Spinal cord (tissue), 10 donors: ENCODE data around the gene MYO5B. TPM values are rescaled to one million over a fixed set of nuclear protein-coding genes. Genes with fewer than 3 reads are reported as not detected.

Source experiments
- DNase-seq, 6 donors: peaks; one replicate each; pipeline versions ENCODE4 v3.0.0 to v3.0.0-alpha.2; 2013 to 2015; ENCODE audit warnings: low spot score in 6 of 6, low read depth in 4 of 6
- H3K27ac ChIP-seq: one replicate; pipeline ENCODE4 v1.5.1; 2013; ENCODE audit warnings: low read depth, low read length, control low read depth
- H3K27me3 ChIP-seq: one replicate; pipeline ENCODE4 v1.6.1; 2013; ENCODE audit warnings: low read length; ENCODE audit not compliant: control insufficient read depth, insufficient read depth
- H3K36me3 ChIP-seq: one replicate; pipeline ENCODE4 v1.6.1; 2013; ENCODE audit warnings: low read length; ENCODE audit not compliant: control insufficient read depth, insufficient read depth
- H3K4me1 ChIP-seq: one replicate; pipeline ENCODE4 v1.6.1; 2013; ENCODE audit warnings: low read length; ENCODE audit not compliant: control insufficient read depth, insufficient read depth
- H3K4me3 ChIP-seq: one replicate; pipeline ENCODE4 v1.5.1; 2013; ENCODE audit warnings: low read depth, low read length, control low read depth
- H3K9me3 ChIP-seq: one replicate; pipeline ENCODE4 v1.6.1; 2013; ENCODE audit warnings: low read length; ENCODE audit not compliant: control insufficient read depth, insufficient read depth
- WGBS: methylation state at CpG from one replicate; pipeline ENCODE4 v1.1.5; 2013; ENCODE audit warnings: missing lambda C conversion rate; ENCODE audit not compliant: insufficient coverage; 5-methylcytosine and 5-hydroxymethylcytosine counted together
- polyA plus RNA-seq, 2 donors: library from polyadenylated mRNA; unstranded; fragments of 120-200 nt; gene quantifications; one replicate each; pipeline ENCODE4 v1.2.1, GENCODE V29; 2013; ENCODE audit not compliant: insufficient read length in 2 of 2
- total RNA-seq, 2 donors: library from RNA; depleted of rRNA in 1 of 2; stranded (reverse); fragments of 120-200 nt in 1 of 2; fragments of >200 nt in 1 of 2; gene quantifications; one replicate each; pipeline versions ENCODE4 v1.2.3 to v1.2.4, GENCODE V29; 2013 to 2014
- donor health status: healthy.

Gene MYO5B
- total and polyA plus RNA-seq, 4 donors: 2.6 to 8.0 (median 4.5) TPM

DNA sequence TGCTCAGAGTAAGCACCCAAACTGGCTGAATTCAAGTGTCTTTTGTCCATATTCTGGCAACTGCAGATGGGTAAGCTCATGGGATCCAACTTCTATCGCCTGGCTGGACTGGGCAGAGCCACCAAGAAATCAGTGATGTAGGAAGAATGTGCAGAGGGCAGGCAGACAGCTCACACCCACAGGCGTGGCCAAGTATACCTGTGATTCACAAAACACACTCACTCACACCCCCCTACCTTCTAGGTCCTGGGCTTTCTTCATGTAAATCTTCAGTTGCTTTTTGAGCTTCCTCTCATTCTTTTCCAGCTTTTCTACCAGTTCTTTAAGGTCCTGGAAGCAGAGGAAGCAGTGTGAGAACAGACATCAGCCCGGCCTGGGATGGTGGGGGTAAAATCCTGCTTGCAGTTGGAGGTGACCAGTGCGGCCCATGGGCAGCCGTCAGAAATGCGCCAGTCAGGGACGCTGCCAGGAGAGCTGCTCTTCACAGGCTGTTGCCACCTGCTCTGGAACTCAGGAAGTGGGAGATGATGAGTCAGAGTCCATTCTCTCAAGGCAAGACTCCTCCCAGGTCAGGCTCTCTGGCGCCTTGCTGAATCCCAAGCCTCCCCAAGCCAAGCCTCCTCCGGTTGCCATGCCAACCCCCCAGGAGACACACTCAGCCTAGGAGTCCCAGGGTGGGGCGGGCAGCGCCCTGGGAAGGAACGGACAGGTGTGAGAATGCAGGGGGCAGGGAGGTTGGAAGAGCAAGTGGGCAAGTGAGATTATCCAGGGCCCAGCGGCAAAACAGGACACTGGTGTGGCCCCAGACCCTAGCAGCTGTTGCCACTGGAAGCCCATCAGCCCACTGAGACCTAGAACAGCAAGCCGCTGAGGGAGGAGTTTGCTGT lies 345.4 kb downstream of the MYO5B start:
- 56% methylated on average over 8 of the region's 14 CpGs for WGBS
- DNase-seq: no peak

DNA sequence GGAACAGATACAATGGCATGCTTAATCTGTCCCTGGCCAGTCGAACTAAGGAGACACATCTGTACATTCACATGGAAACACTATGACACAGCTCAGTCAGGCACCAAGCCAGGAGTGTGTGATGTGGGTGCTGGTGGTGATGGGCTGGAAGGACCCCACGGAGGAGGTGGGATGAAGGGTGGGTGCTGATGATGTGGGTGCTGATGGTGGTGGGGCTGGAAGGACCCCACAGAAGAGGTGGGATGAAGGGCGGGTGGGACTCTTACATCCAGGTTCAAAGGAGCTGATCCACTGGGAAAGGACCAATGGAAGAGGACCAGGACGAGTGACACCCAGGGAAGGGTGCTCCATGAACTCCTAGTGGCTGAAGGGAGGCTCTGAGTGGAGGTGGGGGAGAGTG lies 346.8 kb downstream of the MYO5B start:
- WGBS: 93% methylated on average over 3 of the region's 4 CpGs

More for the DNA sequence above, 345.4 kb downstream of the MYO5B start:
- Histone ChIP-seq H3K9me3 (no peaks in the 10 kb centered on the region), H3K36me3 (peaks cover 2% of the 10 kb centered on the region), H3K27me3 (no peaks in the 10 kb centered on the region), H3K4me1 (peaks cover 23% of the 10 kb centered on the region), H3K27ac (no peak overlapping the region), H3K4me3 (no peak overlapping the region)

DNA sequence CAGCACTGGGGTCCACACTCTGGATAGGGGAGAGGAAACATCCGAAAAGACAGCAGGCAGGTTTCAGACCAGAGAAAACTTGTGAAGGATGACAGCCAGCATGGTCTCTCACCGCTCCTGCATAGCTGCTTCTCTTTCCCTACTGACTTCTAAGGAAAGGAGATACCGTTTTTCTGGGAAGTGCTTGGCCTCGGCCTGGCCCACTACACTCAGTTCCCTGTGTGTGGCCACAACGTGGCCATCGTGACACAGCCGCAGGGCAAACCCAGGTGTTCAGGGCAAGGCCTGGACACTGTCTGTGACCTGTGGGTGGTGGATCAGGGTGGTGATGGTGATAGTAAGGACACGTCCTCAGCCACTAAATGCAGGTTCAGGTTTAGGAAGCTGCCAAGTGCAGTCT lies 347.4 kb downstream of the MYO5B start:
- no peaks in the 10 kb centered on the region for H3K9me3 ChIP-seq
- no peak for DNase-seq
- no peaks in the 10 kb centered on the region for H3K27me3 ChIP-seq
- 93% methylated on average over 8 of the region's 8 CpGs for WGBS
- H3K27ac ChIP-seq: no peak overlapping the region
- H3K4me1 ChIP-seq: peaks cover 34% of the 10 kb centered on the region
- H3K4me3 ChIP-seq: no peak overlapping the region
- no peaks in the 10 kb centered on the region for H3K36me3 ChIP-seq

More for the DNA sequence above, 346.8 kb downstream of the MYO5B start:
- Histone ChIP-seq H3K27me3 (no peaks in the 10 kb centered on the region), H3K4me1 (peaks cover 32% of the 10 kb centered on the region), H3K4me3 (no peak overlapping the region), H3K27ac (no peak overlapping the region), H3K9me3 (no peaks in the 10 kb centered on the region), H3K36me3 (no peaks in the 10 kb centered on the region)
- DNase-seq: no peak

DNA sequence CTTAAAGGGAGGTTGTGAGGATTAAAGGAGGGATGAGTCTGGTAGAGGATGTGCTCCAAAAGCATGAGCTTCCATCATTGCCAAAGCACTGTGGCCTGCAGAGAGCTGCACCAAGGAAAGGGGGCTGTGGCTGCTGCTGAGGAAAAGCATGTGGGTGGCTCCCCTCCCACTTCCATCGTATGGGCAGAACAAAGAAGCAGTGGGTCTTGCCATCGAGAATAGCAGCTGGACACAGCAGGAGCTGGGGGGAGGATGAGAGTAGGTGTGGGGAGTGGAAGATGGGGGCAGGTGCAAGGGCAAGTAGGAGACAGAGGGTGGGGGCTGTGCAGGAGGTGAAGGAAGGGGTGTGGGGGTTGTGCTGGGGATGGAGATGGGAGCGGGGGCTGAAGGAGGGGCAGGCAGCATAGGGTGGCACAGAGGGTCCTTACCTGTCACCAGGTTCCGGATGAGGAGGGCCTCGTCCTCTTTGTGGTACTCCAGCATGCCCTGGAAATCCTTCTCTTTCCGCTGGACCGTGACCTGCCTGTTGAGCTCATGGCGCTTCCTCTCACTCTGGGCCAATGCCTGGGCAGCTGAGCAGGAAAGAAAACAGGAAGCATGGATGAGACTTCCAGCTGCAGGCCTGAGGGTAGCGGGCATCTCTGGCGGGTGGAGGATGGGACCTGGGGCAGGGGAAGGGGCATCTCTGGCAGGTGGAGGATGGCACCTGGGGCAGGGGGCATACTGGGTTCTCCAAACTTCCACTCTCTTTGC lies 348.1 kb downstream of the MYO5B start:
- DNase-seq: no peak
- peaks cover 37% of the 10 kb centered on the region for H3K4me1 ChIP-seq
- no peaks in the 10 kb centered on the region for H3K36me3 ChIP-seq
- no peak overlapping the region for H3K27ac ChIP-seq
- H3K27me3 ChIP-seq: no peaks in the 10 kb centered on the region
- no peak overlapping the region for H3K4me3 ChIP-seq
- WGBS: 79% methylated on average over 7 of the region's 10 CpGs
- H3K9me3 ChIP-seq: no peaks in the 10 kb centered on the region

DNA sequence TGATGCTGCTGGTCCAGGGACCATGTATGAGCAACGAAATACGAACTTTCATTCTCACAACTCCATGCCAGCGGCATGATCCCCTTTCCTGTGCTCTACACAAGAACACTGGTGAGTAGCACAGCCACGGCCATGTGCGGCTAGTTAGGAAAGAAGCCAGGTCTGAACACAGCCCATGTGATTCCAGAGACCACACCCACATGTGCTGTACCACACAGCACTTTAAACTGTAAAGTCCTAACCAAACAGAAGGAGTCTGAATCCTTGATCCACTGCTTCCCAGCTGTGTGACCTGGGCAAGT lies 348.6 kb downstream of the MYO5B start:
- no peaks in the 10 kb centered on the region for H3K9me3 ChIP-seq
- H3K36me3 ChIP-seq: no peaks in the 10 kb centered on the region
- 88% methylated on average over 3 of the region's 5 CpGs for WGBS
- no peaks in the 10 kb centered on the region for H3K27me3 ChIP-seq
- no peak overlapping the region for H3K27ac ChIP-seq
- no peak overlapping the region for H3K4me3 ChIP-seq
- DNase-seq: peak in 1 of 6 donors; percentile 4
- H3K4me1 ChIP-seq: peaks cover 37% of the 10 kb centered on the region

DNA sequence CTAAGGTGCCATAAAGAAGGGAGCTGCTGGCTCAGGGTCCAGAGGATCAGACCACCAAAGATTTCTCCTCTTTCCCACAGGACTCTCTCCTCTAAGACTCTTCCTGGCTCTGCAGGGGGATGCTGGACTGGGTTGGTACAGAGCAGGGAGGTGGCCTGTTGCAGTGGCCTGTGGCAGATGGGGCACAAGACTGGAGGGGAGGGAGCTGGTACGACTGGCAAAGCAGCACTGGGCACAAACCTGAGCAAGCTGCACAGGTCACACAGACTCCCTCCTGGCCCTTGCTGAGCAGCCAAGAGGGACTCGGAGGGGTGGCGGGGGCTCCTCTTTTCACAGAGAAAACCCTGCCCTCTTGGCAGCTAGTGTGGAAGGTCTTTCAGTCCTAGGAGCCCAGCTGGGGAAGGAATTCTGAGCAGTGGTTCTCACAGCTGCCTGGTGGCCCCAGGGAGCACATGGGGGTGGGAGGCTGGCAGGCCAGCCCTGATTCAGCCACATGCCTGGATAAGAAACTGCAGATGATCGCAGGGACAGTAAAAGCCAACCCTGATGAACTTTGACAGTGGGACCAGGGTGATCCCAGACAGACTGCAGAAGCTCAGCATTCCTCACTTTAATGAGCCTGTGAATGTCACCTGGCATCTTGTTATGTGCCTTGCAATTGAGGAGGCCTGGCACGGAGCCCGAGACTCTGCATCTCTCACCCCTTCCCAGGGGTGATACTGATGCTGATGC lies 349.2 kb downstream of the MYO5B start:
- H3K27ac ChIP-seq: no peak overlapping the region
- peak in 1 of 6 donors; percentile 44 for DNase-seq
- H3K9me3 ChIP-seq: no peaks in the 10 kb centered on the region
- peaks cover 37% of the 10 kb centered on the region for H3K4me1 ChIP-seq
- H3K27me3 ChIP-seq: no peaks in the 10 kb centered on the region
- 50% methylated on average over 6 of the region's 6 CpGs for WGBS
- H3K36me3 ChIP-seq: no peaks in the 10 kb centered on the region
- no peak overlapping the region for H3K4me3 ChIP-seq

DNA sequence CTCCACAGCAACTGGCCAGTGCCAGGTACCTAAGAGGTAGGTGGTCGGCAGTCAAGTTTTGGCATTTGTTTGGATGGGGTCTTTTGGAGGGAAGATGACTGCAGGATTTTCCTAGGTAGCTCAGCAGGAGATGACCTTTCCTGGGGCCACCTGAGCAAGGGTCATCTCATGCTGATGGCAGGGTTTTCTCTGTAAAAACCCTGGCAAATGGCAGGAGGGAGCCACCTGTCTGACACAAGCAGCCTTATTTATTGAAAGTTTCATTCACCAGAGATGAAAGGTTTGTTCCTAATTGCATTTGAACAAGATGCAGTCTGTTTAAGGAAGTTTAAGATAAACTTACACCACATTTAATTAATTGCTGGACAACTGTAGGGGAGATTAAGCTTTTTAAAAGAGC lies 350.0 kb downstream of the MYO5B start:
- no peak for DNase-seq
- Histone ChIP-seq H3K4me1 (peaks cover 36% of the 10 kb centered on the region), H3K36me3 (no peaks in the 10 kb centered on the region), H3K9me3 (no peaks in the 10 kb centered on the region), H3K4me3 (no peak overlapping the region), H3K27ac (no peak overlapping the region), H3K27me3 (no peaks in the 10 kb centered on the region)
- WGBS: 100% methylated on average over 1 of the region's 1 CpG

DNA sequence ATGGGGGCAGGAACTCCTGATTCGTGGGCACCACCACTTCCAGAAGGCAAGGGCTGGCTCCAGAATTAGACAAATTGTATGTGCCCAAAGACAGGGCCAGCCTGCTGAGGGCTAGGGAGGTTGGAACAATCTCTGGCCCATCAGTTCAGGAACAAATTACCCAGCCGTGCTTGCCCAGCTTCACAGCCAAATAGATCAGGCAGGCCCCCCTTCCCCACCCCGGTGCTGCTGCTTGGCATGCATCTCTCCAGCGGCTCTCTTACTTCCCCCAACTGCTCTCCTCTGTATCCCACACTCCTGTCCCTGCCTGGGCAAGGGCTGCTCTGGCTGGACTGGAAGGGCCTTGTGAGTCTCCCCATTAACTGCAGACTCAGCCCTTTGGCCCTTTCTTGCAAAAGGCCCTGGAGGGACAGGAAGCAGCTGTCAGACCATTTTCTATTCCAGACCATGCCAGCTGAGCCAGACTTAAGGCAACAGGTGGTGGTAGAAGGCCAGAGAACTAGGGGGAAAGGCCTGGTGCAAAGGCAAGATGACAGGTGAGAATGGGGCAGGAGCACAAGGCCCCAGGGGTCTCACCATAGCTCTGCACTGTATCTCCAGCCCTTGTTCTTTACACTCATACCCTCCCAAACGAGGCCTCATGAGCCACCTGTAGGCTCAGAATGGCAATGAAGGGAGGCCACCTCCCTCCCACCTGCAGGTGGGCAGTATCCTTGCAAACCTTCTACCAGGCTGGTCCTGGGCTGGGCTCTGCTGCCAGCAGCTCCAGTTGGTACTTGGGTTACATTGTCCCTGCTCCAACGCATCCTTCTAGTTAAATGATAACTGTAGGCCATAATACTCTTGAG lies 350.9 kb downstream of the MYO5B start:
- Histone ChIP-seq H3K4me1 (peaks cover 30% of the 10 kb centered on the region), H3K4me3 (no peak overlapping the region), H3K36me3 (no peaks in the 10 kb centered on the region), H3K9me3 (no peaks in the 10 kb centered on the region), H3K27ac (no peak overlapping the region), H3K27me3 (no peaks in the 10 kb centered on the region)
- WGBS: 48% methylated on average over 5 of the region's 6 CpGs
- DNase-seq: peak in 2 of 6 donors; percentile 21 to 38

DNA sequence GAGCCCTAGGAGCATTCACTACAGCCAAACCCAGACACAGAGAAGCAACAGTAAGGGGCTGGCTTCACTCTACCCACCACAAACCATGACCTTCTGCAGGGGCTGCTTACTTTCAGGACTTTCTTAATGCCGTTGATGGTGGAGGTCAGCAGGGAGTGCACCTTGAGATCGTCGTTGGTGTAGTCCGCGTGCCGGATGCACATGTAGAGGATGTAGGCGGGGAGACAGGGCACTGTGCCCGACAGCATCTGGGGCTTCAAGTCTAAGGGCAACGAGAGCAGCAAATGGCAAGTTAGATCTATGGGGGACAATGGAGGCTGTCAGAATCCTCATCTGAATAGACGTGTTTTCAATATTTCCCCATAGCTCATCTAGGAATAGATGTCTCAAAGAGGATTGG lies 351.8 kb downstream of the MYO5B start:
- no peak for DNase-seq
- Histone ChIP-seq H3K36me3 (no peaks in the 10 kb centered on the region), H3K4me1 (peaks cover 30% of the 10 kb centered on the region), H3K27me3 (no peaks in the 10 kb centered on the region), H3K27ac (no peak overlapping the region), H3K4me3 (no peak overlapping the region), H3K9me3 (no peaks in the 10 kb centered on the region)
- WGBS: 87% methylated on average over 8 of the region's 10 CpGs
